ENCODE measurements around the gene MAGI2.

Gene MAGI2

GRCh38 chr7:78334426-78334825 lies 1119.0 kb downstream of the MAGI2 start:
- no peak for TF ChIP-seq CTCF (IDR thresholded peaks at IDR 0.05; ENCODE audit: control extremely low read depth, extremely low read depth, low read depth, missing control alignments)
- no peak for DNase-seq (ENCODE audit: extremely low spot score)
- POLR2A ChIA-PET, result no interaction called here
- CTCF ChIA-PET, result no interaction called here

- ChIA-PET POLR2A (no interaction called here), CTCF (no interaction called here)
- no peak for TF ChIP-seq CTCF (IDR thresholded peaks at IDR 0.05; ENCODE audit: control extremely low read depth, extremely low read depth, low read depth, missing control alignments)
- DNase-seq (ENCODE audit: extremely low spot score), result no peak
Observed at GRCh38 chr7:78333530-78334425, 1119.7 kb downstream of the MAGI2 start.

GRCh38 chr7:78329001-78329655 lies 1124.3 kb downstream of the MAGI2 start:
- ChIA-PET POLR2A (no interaction called here), CTCF (interaction anchor here (1.1 kb wide), 1 partner anchor 49 kb away, joined by 3 read pairs; no protein-coding TSS in a partner anchor)
- DNase-seq (ENCODE audit: extremely low spot score), result no peak
- no peak for TF ChIP-seq CTCF (IDR thresholded peaks at IDR 0.05; ENCODE audit: control extremely low read depth, extremely low read depth, low read depth, missing control alignments)

GRCh38 chr7:78327718-78328117 lies 1125.7 kb downstream of the MAGI2 start:
- no peak for TF ChIP-seq CTCF (IDR thresholded peaks at IDR 0.05; ENCODE audit: control extremely low read depth, extremely low read depth, low read depth, missing control alignments)
- DNase-seq (ENCODE audit: extremely low spot score), result no peak
- ChIA-PET POLR2A (no interaction called here), CTCF (no interaction called here)

GRCh38 chr7:78326876-78327275 lies 1126.6 kb downstream of the MAGI2 start:
- no peak for DNase-seq (ENCODE audit: extremely low spot score)
- no peak for TF ChIP-seq CTCF (IDR thresholded peaks at IDR 0.05; ENCODE audit: control extremely low read depth, extremely low read depth, low read depth, missing control alignments)
- ChIA-PET POLR2A (no interaction called here), CTCF (no interaction called here)

GRCh38 chr7:78326189-78326588 lies 1127.3 kb downstream of the MAGI2 start:
- no peak for TF ChIP-seq CTCF (IDR thresholded peaks at IDR 0.05; ENCODE audit: control extremely low read depth, extremely low read depth, low read depth, missing control alignments)
- ChIA-PET CTCF (no interaction called here), POLR2A (no interaction called here)
- no peak for DNase-seq (ENCODE audit: extremely low spot score)
